Measurements from ENCODE around the gene STK38L. TPM values are rescaled to one million over a fixed set of nuclear protein-coding genes. Genes with fewer than 3 reads are reported as not detected.

The STK38L gene
- total and polyA plus RNA-seq, 2 experiments from 2014 or later = 16.8 to 19.9 TPM

- H3K27me3 ChIP-seq (replicated peaks; ENCODE audit: insufficient read depth) = no peaks in the 10 kb centered on the region
- 90 to 95% methylated on average over 3 of the region's 3 CpGs for WGBS, 2 experiments (ENCODE audit: low coverage in 1 of 2, low lambda C conversion rate in 2 of 2, missing lambda C conversion rate in 2 of 2)
- no peaks in the 10 kb centered on the region; the same call in 1 of the 2 replicates for H3K9me2 ChIP-seq (ENCODE audit: insufficient read depth)
- in situ Hi-C loops (cut with MboI) = no loop called here
- H3K27ac ChIP-seq = no peak overlapping the region
- peaks cover 98% of the 10 kb centered on the region for H3K79me2 ChIP-seq (ENCODE audit: insufficient read depth)
- no peaks in the 10 kb centered on the region for H3K36me3 ChIP-seq (ENCODE audit: low read depth)
- peaks cover 17% of the 10 kb centered on the region for H3F3A ChIP-seq (ENCODE audit: insufficient read depth)
- no peak for TF ChIP-seq EZH2 (IDR thresholded peaks at IDR 0.05; ENCODE audit: insufficient read depth, poor library complexity, severe bottlenecking)
- no peak overlapping the region for H3K4me3 ChIP-seq
- H3K9ac ChIP-seq = no peak overlapping the region
- H4K20me1 ChIP-seq (ENCODE audit: insufficient read depth) = no peaks in the 10 kb centered on the region
- DNase-seq = no peak
- H3K9me3 ChIP-seq (ENCODE audit: low read depth) = no peaks in the 10 kb centered on the region
- no peak overlapping the region for H3K4me2 ChIP-seq (ENCODE audit: unreplicated experiment)
- H2AFZ ChIP-seq = no peak overlapping the region
- peaks cover 16% of the 10 kb centered on the region for H3K4me1 ChIP-seq (ENCODE audit: insufficient read depth)
These were observed 17.8 kb downstream of the STK38L start for GRCh38 chr12:27261866-27262265.

GRCh38 chr12:27270148-27270547, 26.1 kb downstream of the STK38L start:
- H3K4me1 ChIP-seq (ENCODE audit: insufficient read depth) = no peaks in the 10 kb centered on the region
- H3K9me2 ChIP-seq (ENCODE audit: insufficient read depth) = no peaks in the 10 kb centered on the region
- TF ChIP-seq EZH2phosphoT487 (IDR thresholded peaks at IDR 0.05; ENCODE audit: insufficient read depth, low read depth) = no peak
- TF ChIP-seq EZH2 (IDR thresholded peaks at IDR 0.05; ENCODE audit: insufficient read depth, poor library complexity, severe bottlenecking) = no peak
- no peak overlapping the region for H3K27ac ChIP-seq
- 96 to 97% methylated on average over 4 of the region's 4 CpGs for WGBS, 2 experiments (ENCODE audit: low coverage in 1 of 2, low lambda C conversion rate in 2 of 2, missing lambda C conversion rate in 2 of 2)
- no peaks in the 10 kb centered on the region for H3K36me3 ChIP-seq (ENCODE audit: low read depth)
- no peak for DNase-seq
- no peak overlapping the region for H3K9ac ChIP-seq
- no peaks in the 10 kb centered on the region for H3K9me3 ChIP-seq (ENCODE audit: low read depth)
- peaks cover 77% of the 10 kb centered on the region for H3K79me2 ChIP-seq (ENCODE audit: insufficient read depth)
- H2AFZ ChIP-seq = no peak overlapping the region
- H3K4me3 ChIP-seq = no peak overlapping the region
- in situ Hi-C loops (cut with MboI) = no loop called here
- H3K4me2 ChIP-seq (ENCODE audit: unreplicated experiment) = no peak overlapping the region
- no peaks in the 10 kb centered on the region for H3K27me3 ChIP-seq (replicated peaks; ENCODE audit: insufficient read depth)
- no peaks in the 10 kb centered on the region for H3F3A ChIP-seq (ENCODE audit: insufficient read depth)
- no peaks in the 10 kb centered on the region for H4K20me1 ChIP-seq (ENCODE audit: insufficient read depth)

- no peak overlapping the region for H3K4me2 ChIP-seq (ENCODE audit: unreplicated experiment)
- H4K20me1 ChIP-seq (ENCODE audit: insufficient read depth) = no peaks in the 10 kb centered on the region
- WGBS, 2 experiments (ENCODE audit: low coverage in 1 of 2, low lambda C conversion rate in 2 of 2, missing lambda C conversion rate in 2 of 2) = 98 to 99% methylated on average over 2 of the region's 2 CpGs
These were observed 27.1 kb downstream of the STK38L start for GRCh38 chr12:27271206-27271605.

GRCh38 chr12:27272373-27273028, 28.4 kb downstream of the STK38L start:
- Histone ChIP-seq H3K9me3 (ENCODE audit: low read depth) (no peaks in the 10 kb centered on the region), H3K9me2 (ENCODE audit: insufficient read depth) (no peaks in the 10 kb centered on the region), H3F3A (ENCODE audit: insufficient read depth) (no peaks in the 10 kb centered on the region; the same call in 1 of the 2 replicates), H4K20me1 (ENCODE audit: insufficient read depth) (no peaks in the 10 kb centered on the region), H3K4me2 (ENCODE audit: unreplicated experiment) (no peak overlapping the region), H3K27ac (no peak overlapping the region), H3K27me3 (replicated peaks; ENCODE audit: insufficient read depth) (no peaks in the 10 kb centered on the region), H3K9ac (no peak overlapping the region), H3K79me2 (ENCODE audit: insufficient read depth) (peaks cover 83% of the 10 kb centered on the region), H3K36me3 (ENCODE audit: low read depth) (no peaks in the 10 kb centered on the region), H3K4me1 (ENCODE audit: insufficient read depth) (peaks cover 15% of the 10 kb centered on the region), H3K4me3 (no peak overlapping the region), H2AFZ (no peak overlapping the region)
- 59 to 74% methylated on average over 2 of the region's 2 CpGs for WGBS, 2 experiments (ENCODE audit: low coverage in 1 of 2, low lambda C conversion rate in 2 of 2, missing lambda C conversion rate in 2 of 2)
- TF ChIP-seq EZH2 (IDR thresholded peaks at IDR 0.05; ENCODE audit: insufficient read depth, poor library complexity, severe bottlenecking) (no peak), EZH2phosphoT487 (IDR thresholded peaks at IDR 0.05; ENCODE audit: insufficient read depth, low read depth) (no peak)
- DNase-seq = no peak
- in situ Hi-C loops (cut with MboI) = no loop called here

More at GRCh38 chr12:27271206-27271605, 27.1 kb downstream of the STK38L start:
- in situ Hi-C loops (cut with MboI) = no loop called here
- H3K36me3 ChIP-seq (ENCODE audit: low read depth) = no peaks in the 10 kb centered on the region
- no peak overlapping the region for H3K27ac ChIP-seq
- no peak for DNase-seq
- H2AFZ ChIP-seq = no peak overlapping the region
- no peak for TF ChIP-seq EZH2 (IDR thresholded peaks at IDR 0.05; ENCODE audit: insufficient read depth, poor library complexity, severe bottlenecking)
- no peak for TF ChIP-seq EZH2phosphoT487 (IDR thresholded peaks at IDR 0.05; ENCODE audit: insufficient read depth, low read depth)
- no peaks in the 10 kb centered on the region for H3K9me2 ChIP-seq (ENCODE audit: insufficient read depth)
- H3K9me3 ChIP-seq (ENCODE audit: low read depth) = no peaks in the 10 kb centered on the region
- no peak overlapping the region for H3K9ac ChIP-seq
- no peaks in the 10 kb centered on the region for H3K27me3 ChIP-seq (replicated peaks; ENCODE audit: insufficient read depth)
- H3K4me3 ChIP-seq = no peak overlapping the region
- H3K79me2 ChIP-seq (ENCODE audit: insufficient read depth) = peaks cover 77% of the 10 kb centered on the region
- no peaks in the 10 kb centered on the region for H3F3A ChIP-seq (ENCODE audit: insufficient read depth)
- H3K4me1 ChIP-seq (ENCODE audit: insufficient read depth) = peaks cover 6% of the 10 kb centered on the region; the same call in 1 of the 2 replicates

Measured in GM23248 (cell line).